Prostate gland (tissue), 2 donors: Measurements from ENCODE around the gene MYO1H.

Experiments used
- POLR2A ChIP-seq: fragments of 450-650 bp; IDR thresholded peaks from one replicate; pipeline ENCODE4 v1.6.1; 2016; ENCODE audit warnings: antibody characterized with exemption, mild to moderate bottlenecking
- POLR2AphosphoS5 ChIP-seq: sonication (generic); formaldehyde crosslinking; IDR thresholded peaks from one replicate; pipeline ENCODE4 v1.6.1; 2017; ENCODE audit warnings: antibody characterized with exemption
- TF ChIP-seq, protein P1 (sequence below), 4 experiments: fragments of 200-600 bp in 2 of 4; fragments of 450-650 bp in 2 of 4; sonication (generic) in 2 of 4; IDR thresholded peaks; 1 replicate in 3 of 4; 2 replicates in 1 of 4; pipeline ENCODE4 v1.5.1; 2016 to 2019; ENCODE audit warnings: antibody characterized with exemption in 4 of 4, mild to moderate bottlenecking in 2 of 4, moderate library complexity in 2 of 4

DNA sequence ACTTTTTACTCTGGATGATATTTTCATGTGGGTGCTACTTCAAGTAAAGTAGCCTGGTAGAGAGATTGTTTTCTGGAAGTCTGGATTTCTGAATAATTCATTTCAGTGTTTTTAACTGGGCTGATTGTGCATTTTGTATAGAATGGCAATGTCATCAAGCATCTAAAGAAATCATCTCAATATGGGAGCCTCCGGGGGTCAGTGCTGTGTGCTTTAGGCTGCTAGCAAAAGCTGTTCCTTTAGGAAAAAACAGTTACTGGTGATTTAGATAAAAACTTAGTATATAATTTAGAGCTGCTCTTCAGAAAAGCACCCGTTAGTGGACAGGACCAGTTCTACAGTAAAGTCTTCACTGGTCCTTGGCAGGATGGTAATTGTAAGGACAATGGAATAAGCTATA is 134.8 kb downstream of the MYO1H start:
- TF ChIP-seq, protein P1, sequence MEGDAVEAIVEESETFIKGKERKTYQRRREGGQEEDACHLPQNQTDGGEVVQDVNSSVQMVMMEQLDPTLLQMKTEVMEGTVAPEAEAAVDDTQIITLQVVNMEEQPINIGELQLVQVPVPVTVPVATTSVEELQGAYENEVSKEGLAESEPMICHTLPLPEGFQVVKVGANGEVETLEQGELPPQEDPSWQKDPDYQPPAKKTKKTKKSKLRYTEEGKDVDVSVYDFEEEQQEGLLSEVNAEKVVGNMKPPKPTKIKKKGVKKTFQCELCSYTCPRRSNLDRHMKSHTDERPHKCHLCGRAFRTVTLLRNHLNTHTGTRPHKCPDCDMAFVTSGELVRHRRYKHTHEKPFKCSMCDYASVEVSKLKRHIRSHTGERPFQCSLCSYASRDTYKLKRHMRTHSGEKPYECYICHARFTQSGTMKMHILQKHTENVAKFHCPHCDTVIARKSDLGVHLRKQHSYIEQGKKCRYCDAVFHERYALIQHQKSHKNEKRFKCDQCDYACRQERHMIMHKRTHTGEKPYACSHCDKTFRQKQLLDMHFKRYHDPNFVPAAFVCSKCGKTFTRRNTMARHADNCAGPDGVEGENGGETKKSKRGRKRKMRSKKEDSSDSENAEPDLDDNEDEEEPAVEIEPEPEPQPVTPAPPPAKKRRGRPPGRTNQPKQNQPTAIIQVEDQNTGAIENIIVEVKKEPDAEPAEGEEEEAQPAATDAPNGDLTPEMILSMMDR (IDR thresholded peaks at IDR 0.05), result no peak
- TF ChIP-seq POLR2A, result no peak
- TF ChIP-seq POLR2AphosphoS5, result no peak
